Measurements from ENCODE around the gene ZBTB5. TPM values are rescaled to one million over a fixed set of nuclear protein-coding genes. Genes with fewer than 3 reads are reported as not detected.

ZBTB5 gene
- total and polyA plus RNA-seq, 8 donors: 2.2 to 16.5 (median 6.7) TPM; not detected in 1

DNA sequence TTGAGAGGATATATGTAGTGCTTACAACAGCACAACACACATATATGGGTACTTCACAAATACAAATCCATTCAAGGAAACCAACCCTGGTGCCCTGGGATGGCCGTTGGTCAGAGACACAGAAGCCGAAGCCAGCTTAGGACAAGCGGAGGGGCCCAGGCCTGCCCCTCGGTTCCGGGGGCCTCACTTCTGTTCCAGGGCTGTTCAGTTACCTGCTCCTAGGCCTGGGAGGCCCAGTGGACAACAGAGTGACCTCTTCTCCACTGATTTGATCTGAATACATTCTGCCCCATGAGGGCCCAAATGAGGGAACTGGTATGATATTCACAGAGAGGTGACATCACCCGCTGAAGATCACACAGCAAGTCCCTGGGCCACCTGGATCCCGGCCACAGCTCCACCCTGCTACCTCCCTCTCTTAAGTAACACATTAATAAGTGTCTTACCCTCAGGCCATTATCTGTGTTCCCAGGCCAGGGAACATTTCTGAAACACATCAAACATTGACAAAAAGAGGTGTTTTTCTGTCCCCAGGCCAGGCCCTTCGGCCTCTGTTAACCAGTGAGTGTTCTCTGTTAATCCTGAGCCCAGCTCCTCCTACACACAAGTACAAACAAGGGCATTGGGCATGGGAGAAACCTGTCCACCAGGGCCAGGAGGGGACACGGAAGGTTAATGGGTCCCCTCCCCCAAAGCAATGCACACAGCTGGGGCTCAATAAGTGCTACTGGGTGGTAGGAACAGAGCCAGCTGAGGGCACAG, 47.2 kb downstream of the ZBTB5 start:
- WGBS, 5 donors: 82 to 93% (median 89%) methylated on average over 9 of the region's 9 CpGs
- Histone ChIP-seq H3K9me3 (no peaks in the 10 kb centered on the region), H3K4me1 (peaks cover 0 to 19% (median 12%) of the 10 kb centered on the region in 4 donors), H3K4me3 (no peak overlapping the region), H3K27ac (no peak overlapping the region), H3K36me3 (no peaks in the 10 kb centered on the region), H3K27me3 (no peaks in the 10 kb centered on the region)
- no peak for DNase-seq
- intact Hi-C loops (cut with DNase I; ENCODE audit: low total_unique reads): loop anchor here (10.0 kb wide), 1 partner anchor 57 kb away; no protein-coding TSS in a partner anchor
- TF ChIP-seq POLR2AphosphoS5 (IDR thresholded peaks at IDR 0.05) (no peak), CTCF (IDR thresholded peaks at IDR 0.05) (no peak), POLR2A (IDR thresholded peaks at IDR 0.05) (no peak), EP300 (IDR thresholded peaks at IDR 0.05) (no peak)

DNA sequence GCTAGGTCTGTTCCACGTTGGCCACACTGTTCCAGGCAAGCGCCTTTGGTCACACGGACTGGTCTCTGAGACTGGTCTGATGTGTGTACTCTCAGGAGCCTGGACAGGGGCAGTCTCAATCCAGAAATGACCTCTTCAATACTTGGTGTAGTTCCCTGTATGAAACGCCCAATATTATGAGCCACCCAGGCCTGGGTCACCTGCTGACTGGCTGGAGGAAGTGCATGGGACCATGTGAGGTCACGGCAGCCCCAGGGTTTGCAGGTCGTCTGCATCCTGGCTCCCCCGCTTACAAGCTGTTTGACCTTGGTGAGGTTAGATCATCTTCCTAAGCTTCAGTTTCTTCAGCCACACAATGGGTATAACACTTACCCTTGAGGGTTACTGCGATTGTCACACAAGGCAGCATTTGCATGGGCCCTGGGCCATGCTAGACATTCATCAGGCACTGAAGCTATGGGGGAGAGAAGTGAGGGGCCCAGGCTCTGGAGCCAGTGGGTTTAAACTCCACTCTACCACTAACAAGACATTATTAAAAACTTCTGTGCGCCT, 47.9 kb downstream of the ZBTB5 start:
- H3K4me1 ChIP-seq: peaks cover 0 to 18% (median 12%) of the 10 kb centered on the region in 4 donors
- WGBS, 5 donors: 80 to 90% (median 89%) methylated on average over 9 of the region's 9 CpGs
- H3K27ac ChIP-seq: no peak overlapping the region
- no peak for TF ChIP-seq EP300 (IDR thresholded peaks at IDR 0.05)
- no peak for TF ChIP-seq POLR2AphosphoS5 (IDR thresholded peaks at IDR 0.05)
- no peak for TF ChIP-seq POLR2A (IDR thresholded peaks at IDR 0.05)
- TF ChIP-seq CTCF (IDR thresholded peaks at IDR 0.05): no peak
- no peaks in the 10 kb centered on the region for H3K9me3 ChIP-seq
- intact Hi-C loops (cut with DNase I; ENCODE audit: low total_unique reads): loop anchor here (10.0 kb wide), 1 partner anchor 57 kb away; no protein-coding TSS in a partner anchor
- no peak overlapping the region for H3K4me3 ChIP-seq
- no peaks in the 10 kb centered on the region for H3K36me3 ChIP-seq
- DNase-seq: no peak
- no peaks in the 10 kb centered on the region for H3K27me3 ChIP-seq

DNA sequence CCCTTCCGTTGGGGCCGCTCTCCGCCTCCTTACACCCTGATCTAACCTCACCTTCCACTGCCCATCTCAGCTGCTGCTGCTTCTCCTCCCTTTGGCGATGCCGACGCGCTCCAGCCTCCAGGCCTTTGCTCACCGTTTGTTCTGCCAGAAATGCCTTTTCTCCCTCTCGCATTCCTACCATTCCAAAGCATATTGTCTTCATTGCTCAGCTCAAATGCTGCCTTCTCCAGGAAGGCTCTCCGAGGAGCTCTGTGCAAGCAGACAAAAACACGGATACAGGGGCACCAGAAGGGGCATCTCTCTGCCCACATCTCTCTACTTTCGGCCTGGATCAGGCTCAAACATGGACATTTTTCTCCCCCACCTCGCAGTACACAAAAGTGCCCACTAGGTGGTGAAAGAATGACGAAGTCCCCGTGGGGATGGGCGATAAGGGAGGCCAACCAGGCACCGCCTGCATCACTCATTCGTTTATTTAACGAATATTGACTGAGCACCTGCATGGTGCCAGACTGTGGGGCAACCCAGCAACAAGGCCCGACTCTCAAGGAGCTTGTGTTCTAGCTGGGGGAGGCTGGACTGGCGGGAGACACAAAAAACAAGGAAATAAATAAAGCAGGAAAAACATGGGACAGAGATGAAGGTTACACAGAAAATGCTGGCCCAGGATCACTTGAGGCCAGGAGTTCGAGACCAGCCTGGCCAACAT, 50.1 kb downstream of the ZBTB5 start:
- Histone ChIP-seq H3K9me3 (no peaks in the 10 kb centered on the region), H3K27ac (peak overlapping the region in 2 of 5 donors; percentile 35 to 55), H3K36me3 (no peaks in the 10 kb centered on the region), H3K4me1 (peaks cover 0 to 11% (median 6%) of the 10 kb centered on the region in 4 donors), H3K27me3 (no peaks in the 10 kb centered on the region), H3K4me3 (no peak overlapping the region)
- peak; percentile 79 to 90 for DNase-seq
- intact Hi-C loops (cut with DNase I; ENCODE audit: low total_unique reads): loop anchor here (10.0 kb wide), 1 partner anchor 60 kb away; no protein-coding TSS in a partner anchor
- 21 to 26% (median 22%) methylated on average over 22 of the region's 22 CpGs for WGBS, 5 donors
- TF ChIP-seq CTCF (IDR thresholded peaks at IDR 0.05): peak in 5 of 7 experiments; percentile 79 to 92 (median 89)
- TF ChIP-seq POLR2AphosphoS5 (IDR thresholded peaks at IDR 0.05): peak in 1 of 3 donors; percentile 74
- TF ChIP-seq POLR2A (IDR thresholded peaks at IDR 0.05): no peak

DNA sequence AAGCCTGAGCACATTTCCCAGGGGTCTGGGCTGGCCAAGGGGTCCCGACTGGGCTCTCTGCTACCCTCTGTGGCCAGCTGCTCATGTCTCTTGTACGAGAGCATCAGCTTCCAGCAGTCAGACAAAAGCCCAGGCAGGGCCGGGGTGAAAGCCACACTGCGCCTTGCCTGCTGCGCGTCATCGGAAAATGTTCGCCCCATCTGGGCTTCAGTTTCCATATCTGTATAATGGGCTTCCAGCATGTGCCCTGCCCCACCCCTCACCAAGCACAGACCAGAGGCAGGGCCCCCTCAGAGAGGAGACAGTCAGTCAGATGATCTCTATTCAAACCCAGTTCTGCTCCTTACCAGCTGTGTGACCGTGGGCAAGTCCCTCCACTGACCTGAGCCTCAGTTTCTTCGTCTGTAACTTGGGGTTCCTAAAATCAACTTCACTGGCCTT, 50.7 kb downstream of the ZBTB5 start:
- intact Hi-C loops (cut with DNase I; ENCODE audit: low total_unique reads): loop anchor here (10.0 kb wide), 1 partner anchor 60 kb away; no protein-coding TSS in a partner anchor
- peaks cover 0 to 11% (median 6%) of the 10 kb centered on the region in 4 donors for H3K4me1 ChIP-seq
- H3K27ac ChIP-seq: peak overlapping the region in 2 of 5 donors; percentile 35 to 55
- DNase-seq: no peak
- no peaks in the 10 kb centered on the region for H3K36me3 ChIP-seq
- no peaks in the 10 kb centered on the region for H3K9me3 ChIP-seq
- TF ChIP-seq EP300 (IDR thresholded peaks at IDR 0.05) (no peak), POLR2A (IDR thresholded peaks at IDR 0.05) (no peak), CTCF (IDR thresholded peaks at IDR 0.05) (no peak), POLR2AphosphoS5 (IDR thresholded peaks at IDR 0.05) (no peak)
- no peaks in the 10 kb centered on the region for H3K27me3 ChIP-seq
- whole genome bisulfite sequencing, 5 donors: 81 to 92% (median 89%) methylated on average over 5 to 10 of the region's 10 CpGs
- H3K4me3 ChIP-seq: no peak overlapping the region
